ENCODE results near the gene RASA3. TPM values are rescaled to one million over a fixed set of nuclear protein-coding genes. Genes with fewer than 3 reads are reported as not detected.

RASA3 gene
- total and polyA plus RNA-seq, 9 of the 15 experiments (the other 6 are each of a cell fraction or from before 2014, with no cell fraction given), result 0.72 to 25.3 (median 14.4) TPM

DNA sequence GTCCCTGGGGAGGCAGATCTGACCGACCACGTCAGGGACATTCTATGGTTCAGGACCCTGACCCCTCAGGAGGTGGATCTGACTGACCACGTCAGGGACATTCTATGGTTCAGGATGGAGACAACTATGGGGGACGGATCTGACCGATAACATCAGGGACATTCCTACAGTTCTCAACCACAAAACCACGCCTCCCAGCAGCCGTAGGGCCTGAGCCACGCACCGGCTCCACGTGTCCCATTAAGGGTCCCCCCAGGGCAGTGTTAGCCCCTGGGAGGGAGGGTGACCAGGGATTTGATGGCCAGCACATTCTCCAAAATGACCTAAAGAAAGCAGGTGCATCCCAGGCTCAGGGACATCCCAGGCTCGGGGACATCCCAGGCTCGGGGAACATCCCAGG, 109.5 kb downstream of the RASA3 start:
- WGBS (ENCODE audit: insufficient coverage, low coverage, missing lambda C conversion rate), result 54% methylated on average over 8 of the region's 12 CpGs
- H4K20me1 ChIP-seq (replicated peaks; ENCODE audit: control insufficient read depth, insufficient read depth, low read length), result no peaks in the 10 kb centered on the region

More for the DNA sequence above, 109.5 kb downstream of the RASA3 start:
- Histone ChIP-seq H3K9me1 (ENCODE audit: control insufficient read depth, insufficient read depth, low read length) (no peaks in the 10 kb centered on the region), H3K9me3 (replicated peaks; ENCODE audit: control insufficient read depth, insufficient read depth, low read depth, low read length) (no peaks in the 10 kb centered on the region), H3K4me1 (replicated peaks in 1 of 2; ENCODE audit: control insufficient read depth in 2 of 2, insufficient read depth in 2 of 2, low read length in 2 of 2) (peaks cover 2 to 52% of the 10 kb centered on the region in 2 experiments; a peak in 3 of 5 replicates), H2AFZ (ENCODE audit: low read depth, low read length) (no peak overlapping the region), H3K36me3 (ENCODE audit: control insufficient read depth, insufficient read depth, low read length) (peaks cover 20% of the 10 kb centered on the region; the same call in 2 of the 3 replicates), H3K27me3 (ENCODE audit: control insufficient read depth in 2 of 2, insufficient read depth in 2 of 2, low read length in 2 of 2) (no peaks in the 10 kb centered on the region), H3K9ac (ENCODE audit: insufficient read depth in 1 of 2, low read depth in 2 of 2, low read length in 2 of 2) (peak overlapping the region in 1 of 2 experiments; percentile 35; a peak in 2 of 4 replicates), H3K4me2 (ENCODE audit: insufficient read depth, low read length) (no peak overlapping the region), H3K79me2 (ENCODE audit: control insufficient read depth, insufficient read depth, low read length) (no peaks in the 10 kb centered on the region), H3K4me3 (no peak overlapping the region), H3K27ac (ENCODE audit: extremely low read depth, low read depth, low read length) (no peak overlapping the region)
- DNase-seq (ENCODE audit: extremely low read depth in 1 of 4, low spot score in 3 of 4), result no peak
- in situ Hi-C loops (cut with MboI), result no loop called here
- ChIA-PET CTCF (ENCODE audit: low intra/inter-chr PET ratio) (no interaction called here), POLR2A (interaction anchor here (1.5 kb wide), 1 partner anchor 9 kb away, joined by 4 read pairs; no protein-coding TSS in a partner anchor)
- no peak for FAIRE-seq
- intact Hi-C loops (cut with micrococcal nuclease), result no loop called here
- ATAC-seq, result no peak
- BruUV-seq (replicated peaks), result no TSS peak
- TF ChIP-seq SREBF1 (IDR thresholded peaks at IDR 0.05; ENCODE audit: borderline replicate concordance, low read depth, low read length) (no peak), CBX3 (IDR thresholded peaks at IDR 0.05; ENCODE audit: borderline replicate concordance in 1 of 2, low read length in 2 of 2) (no peak), PHF20 (IDR thresholded peaks at IDR 0.05; ENCODE audit: partially characterized antibody) (no peak), USF2 (CRISPR knock-in tag; IDR thresholded peaks at IDR 0.05) (no peak), RNF2 (IDR thresholded peaks at IDR 0.05) (no peak), PCBP1 (IDR thresholded peaks at IDR 0.05; ENCODE audit: low read depth, low read length, poor library complexity, severe bottlenecking) (no peak), SAP30 (IDR thresholded peaks at IDR 0.05; ENCODE audit: borderline replicate concordance, insufficient read depth, low read depth, low read length, poor library complexity, severe bottlenecking) (no peak), ZNF77 (CRISPR knock-in tag; IDR thresholded peaks at IDR 0.05) (no peak), U2AF2 (optimal IDR thresholded peaks at IDR 0.05; ENCODE audit: low read depth, low read length) (no peak), KDM5B (IDR thresholded peaks at IDR 0.05; ENCODE audit: insufficient replicate concordance, low read depth, low read length) (no peak), RBM14 (IDR thresholded peaks at IDR 0.05; ENCODE audit: borderline replicate concordance, insufficient read depth, low read depth, low read length) (no peak), RBM17 (IDR thresholded peaks at IDR 0.05; ENCODE audit: borderline replicate concordance, low read depth, low read length) (no peak), THRB (CRISPR knock-in tag; conservative IDR thresholded peaks at IDR 0.05) (no peak), POLR2H (tag; IDR thresholded peaks at IDR 0.05; ENCODE audit: low read depth) (no peak), ZNF239 (CRISPR knock-in tag; IDR thresholded peaks at IDR 0.05) (no peak), DACH1 (IDR thresholded peaks at IDR 0.05; ENCODE audit: partially characterized antibody) (no peak), HNRNPK (IDR thresholded peaks at IDR 0.05; ENCODE audit: low read depth, low read length, poor library complexity, severe bottlenecking) (no peak), ZNF551 (CRISPR knock-in tag; IDR thresholded peaks at IDR 0.05) (no peak), ZC3H8 (IDR thresholded peaks at IDR 0.05) (no peak)
- TF ChIP-seq, protein P1, sequence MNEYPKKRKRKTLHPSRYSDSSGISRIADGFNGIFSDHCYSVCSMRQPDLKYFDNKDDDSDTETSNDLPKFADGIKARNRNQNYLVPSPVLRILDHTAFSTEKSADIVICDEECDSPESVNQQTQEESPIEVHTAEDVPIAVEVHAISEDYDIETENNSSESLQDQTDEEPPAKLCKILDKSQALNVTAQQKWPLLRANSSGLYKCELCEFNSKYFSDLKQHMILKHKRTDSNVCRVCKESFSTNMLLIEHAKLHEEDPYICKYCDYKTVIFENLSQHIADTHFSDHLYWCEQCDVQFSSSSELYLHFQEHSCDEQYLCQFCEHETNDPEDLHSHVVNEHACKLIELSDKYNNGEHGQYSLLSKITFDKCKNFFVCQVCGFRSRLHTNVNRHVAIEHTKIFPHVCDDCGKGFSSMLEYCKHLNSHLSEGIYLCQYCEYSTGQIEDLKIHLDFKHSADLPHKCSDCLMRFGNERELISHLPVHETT (CRISPR knock-in tag; conservative IDR thresholded peaks at IDR 0.05 in 1 of 2, IDR thresholded peaks at IDR 0.05 in 1 of 2), result no peak

All from K562 (cell line).